Liver (tissue), 9 donors: ENCODE results near the gene KIF7. TPM values are rescaled to one million over a fixed set of nuclear protein-coding genes. Genes with fewer than 3 reads are reported as not detected.

ENCODE experiments used
- DNase-seq: peaks from one replicate; pipeline ENCODE4 v3.0.0-alpha.2; 2017; ENCODE audit warnings: low spot score
- H3K27ac ChIP-seq, 2 donors: one replicate each; pipeline ENCODE4 v1.7.0; 2013; ENCODE audit warnings: inconsistent platforms in 2 of 2, low read length in 2 of 2, control low read depth in 1 of 2, low read depth in 1 of 2, mild to moderate bottlenecking in 1 of 2
- H3K27me3 ChIP-seq, 4 donors: one replicate each; pipeline versions ENCODE4 v1.6.1 to v1.7.0; 2013; ENCODE audit warnings: low read length in 3 of 4, inconsistent platforms in 1 of 4, mild to moderate bottlenecking in 1 of 4, moderate library complexity in 1 of 4; ENCODE audit not compliant: control insufficient read depth in 4 of 4, insufficient read depth in 4 of 4
- H3K36me3 ChIP-seq, 4 donors: one replicate each; pipeline versions ENCODE4 v1.6.1 to v1.7.0; 2013; ENCODE audit warnings: low read length in 3 of 4, mild to moderate bottlenecking in 3 of 4, low read depth in 1 of 4, moderate library complexity in 1 of 4; ENCODE audit not compliant: control insufficient read depth in 4 of 4, insufficient read depth in 3 of 4
- H3K4me1 ChIP-seq, 4 donors: one replicate each; pipeline versions ENCODE4 v1.6.1 to v1.7.0; 2013; ENCODE audit warnings: low read length in 3 of 4, mild to moderate bottlenecking in 3 of 4, moderate library complexity in 1 of 4; ENCODE audit not compliant: control insufficient read depth in 4 of 4, insufficient read depth in 4 of 4
- H3K4me3 ChIP-seq, 3 donors: one replicate each; pipeline versions ENCODE4 v1.6.1 to v1.7.0; 2013; ENCODE audit warnings: low read length in 3 of 3, control low read depth in 1 of 3, low read depth in 1 of 3, mild to moderate bottlenecking in 1 of 3
- H3K9ac ChIP-seq, 2 donors: one replicate each; pipeline ENCODE4 v1.7.0; 2013; ENCODE audit warnings: low read length in 2 of 2, mild to moderate bottlenecking in 2 of 2, moderate library complexity in 2 of 2, control low read depth in 1 of 2, low read depth in 1 of 2
- H3K9me3 ChIP-seq, 4 donors: one replicate each; pipeline versions ENCODE4 v1.6.1 to v1.7.0; 2013; ENCODE audit warnings: low read length in 3 of 4; ENCODE audit not compliant: control insufficient read depth in 4 of 4
- EGR1 ChIP-seq, 2 donors: IDR thresholded peaks; 2 replicates each; pipeline ENCODE4 v1.6.1; 2016 to 2018; ENCODE audit warnings: antibody characterized with exemption in 2 of 2, low read depth in 2 of 2
- FOXA1 ChIP-seq: IDR thresholded peaks from 2 replicates; pipeline ENCODE4 v1.6.1; 2016; ENCODE audit warnings: antibody characterized with exemption
- FOXA2 ChIP-seq: IDR thresholded peaks from 2 replicates; pipeline ENCODE4 v1.6.1; 2016; ENCODE audit warnings: antibody characterized with exemption
- GABPA ChIP-seq, 2 donors: IDR thresholded peaks in 1 of 2; conservative IDR thresholded peaks in 1 of 2; 2 replicates each; pipeline ENCODE4 v1.6.1; 2016; ENCODE audit warnings: antibody characterized with exemption in 2 of 2, mild to moderate bottlenecking in 1 of 2, moderate library complexity in 1 of 2
- HNF4A ChIP-seq, 2 donors: conservative IDR thresholded peaks; 2 replicates each; pipeline ENCODE4 v1.6.1; 2016; ENCODE audit warnings: antibody characterized with exemption in 2 of 2, mild to moderate bottlenecking in 2 of 2
- HNF4G ChIP-seq: IDR thresholded peaks from 2 replicates; pipeline ENCODE4 v1.6.1; 2016; ENCODE audit warnings: antibody characterized with exemption
- JUND ChIP-seq, 2 donors: IDR thresholded peaks; 2 replicates each; pipeline ENCODE4 v1.6.1; 2016; ENCODE audit warnings: antibody characterized with exemption in 2 of 2
- NR2F2 ChIP-seq: IDR thresholded peaks from 2 replicates; pipeline ENCODE4 v1.6.1; 2016; ENCODE audit warnings: antibody characterized with exemption
- RAD21 ChIP-seq, 2 donors: IDR thresholded peaks; 2 replicates each; pipeline ENCODE4 v1.6.1; 2016; ENCODE audit warnings: antibody characterized with exemption in 2 of 2, mild to moderate bottlenecking in 2 of 2
- SP1 ChIP-seq: IDR thresholded peaks from 2 replicates; pipeline ENCODE4 v1.6.1; 2018; ENCODE audit warnings: antibody characterized with exemption, mild to moderate bottlenecking
- TAF1 ChIP-seq: conservative IDR thresholded peaks from 2 replicates; pipeline ENCODE4 v1.6.1; 2016; ENCODE audit warnings: antibody characterized with exemption, mild to moderate bottlenecking
- YY1 ChIP-seq: IDR thresholded peaks from 2 replicates; pipeline ENCODE4 v1.6.1; 2016; ENCODE audit warnings: antibody characterized with exemption, mild to moderate bottlenecking
- WGBS: extraction: QIAGEN DNeasy Blood & Tissue Kit; methylation state at CpG from one replicate; pipeline ENCODE4 v1.1.7; 2013; 5-methylcytosine and 5-hydroxymethylcytosine counted together
- polyA plus RNA-seq, 2 donors: library from polyadenylated mRNA; stranded (reverse) in 1 of 2; unstranded in 1 of 2; fragments of 200-250 nt in 1 of 2; fragments of >200 nt in 1 of 2; fragmentation: Nextera tagmentation in 1 of 2; extraction: Ambion mirVana in 1 of 2; gene quantifications; one replicate each; pipeline versions ENCODE4 v1.2.1 to v1.2.3, GENCODE V29; 2013 to 2015
- total RNA-seq, 2 donors: library from RNA; depleted of rRNA; stranded (reverse); fragments of >200 nt; gene quantifications; one replicate each; pipeline ENCODE4 v1.2.3, GENCODE V29; 2014
- TF ChIP-seq, protein P1 (sequence below): IDR thresholded peaks from 2 replicates; pipeline ENCODE4 v1.6.1; 2016; ENCODE audit warnings: antibody characterized with exemption
- TF ChIP-seq, protein P2 (sequence below): IDR thresholded peaks from 2 replicates; pipeline ENCODE4 v1.6.1; 2016; ENCODE audit warnings: antibody characterized with exemption
- TF ChIP-seq, protein P3 (sequence below): IDR thresholded peaks from 2 replicates; pipeline ENCODE4 v1.6.1; 2016; ENCODE audit warnings: antibody characterized with exemption, mild to moderate bottlenecking
- TF ChIP-seq, protein P4 (sequence below): fragments of 150-350 bp; IDR thresholded peaks from 2 replicates; pipeline ENCODE4 v1.5.1; 2017; ENCODE audit warnings: improper control_type of control experiment, low read depth, low read length; ENCODE audit not compliant: missing input control
- donor health status: healthy.
- donor health status: healthy.
- donor health status: healthy.
- donor health status: healthy.
- donor health status: healthy.

Gene KIF7
- total and polyA plus RNA-seq, 4 donors: 0.04 to 1.3 (median 0.72) TPM

DNA sequence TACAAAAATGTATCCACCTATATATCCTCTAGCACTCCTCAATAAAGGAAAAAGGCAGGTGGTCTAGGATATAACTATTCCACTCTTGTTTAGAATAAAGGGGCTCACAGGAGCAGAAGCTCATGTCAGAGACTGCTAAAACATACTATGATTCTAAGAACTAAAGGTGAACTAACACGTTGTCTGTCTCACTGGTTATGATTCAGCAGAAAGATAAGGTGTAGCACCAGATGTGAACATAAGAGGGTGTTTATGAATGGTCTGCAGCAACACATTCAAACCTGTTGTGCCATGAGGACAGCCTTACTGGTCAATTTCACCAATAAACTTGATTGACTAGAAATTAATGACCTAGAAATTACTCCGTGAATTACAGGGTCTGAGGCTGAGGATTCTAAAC, 30.7 kb upstream of the KIF7 start (continued):
- no peak for TF ChIP-seq GABPA (IDR thresholded peaks at IDR 0.05 in 1 of 2, conservative IDR thresholded peaks at IDR 0.05 in 1 of 2)
- no peak for TF ChIP-seq SP1
- TF ChIP-seq HNF4G: no peak
- no peak for TF ChIP-seq YY1
- TF ChIP-seq, protein P1, sequence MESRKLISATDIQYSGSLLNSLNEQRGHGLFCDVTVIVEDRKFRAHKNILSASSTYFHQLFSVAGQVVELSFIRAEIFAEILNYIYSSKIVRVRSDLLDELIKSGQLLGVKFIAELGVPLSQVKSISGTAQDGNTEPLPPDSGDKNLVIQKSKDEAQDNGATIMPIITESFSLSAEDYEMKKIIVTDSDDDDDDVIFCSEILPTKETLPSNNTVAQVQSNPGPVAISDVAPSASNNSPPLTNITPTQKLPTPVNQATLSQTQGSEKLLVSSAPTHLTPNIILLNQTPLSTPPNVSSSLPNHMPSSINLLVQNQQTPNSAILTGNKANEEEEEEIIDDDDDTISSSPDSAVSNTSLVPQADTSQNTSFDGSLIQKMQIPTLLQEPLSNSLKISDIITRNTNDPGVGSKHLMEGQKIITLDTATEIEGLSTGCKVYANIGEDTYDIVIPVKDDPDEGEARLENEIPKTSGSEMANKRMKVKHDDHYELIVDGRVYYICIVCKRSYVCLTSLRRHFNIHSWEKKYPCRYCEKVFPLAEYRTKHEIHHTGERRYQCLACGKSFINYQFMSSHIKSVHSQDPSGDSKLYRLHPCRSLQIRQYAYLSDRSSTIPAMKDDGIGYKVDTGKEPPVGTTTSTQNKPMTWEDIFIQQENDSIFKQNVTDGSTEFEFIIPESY: no peak

DNA sequence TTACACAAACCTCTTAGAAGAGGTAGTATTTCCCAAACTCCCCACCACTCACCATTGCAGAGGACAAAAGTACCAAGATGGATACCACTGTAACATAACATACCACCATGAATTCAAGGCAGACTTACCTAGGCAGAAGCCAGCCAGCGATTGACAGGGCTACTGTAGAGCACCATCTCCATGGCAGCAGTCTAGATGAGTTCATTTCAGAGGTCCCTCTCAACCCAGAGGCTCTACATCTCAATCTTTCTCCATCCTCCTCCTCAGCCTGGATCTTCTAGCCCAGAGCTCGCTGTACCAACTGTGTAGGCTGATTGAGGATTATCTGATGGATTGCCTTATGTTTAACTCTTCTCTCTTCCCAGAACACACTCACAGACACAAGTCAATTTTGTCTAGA, 25.9 kb upstream of the KIF7 start:
- WGBS: 67% methylated on average over 2 of the region's 2 CpGs
- Histone ChIP-seq H3K9ac (no peak overlapping the region), H3K36me3 (peaks cover 0 to 30% (median 7%) of the 10 kb centered on the region in 4 donors), H3K27me3 (no peaks in the 10 kb centered on the region), H3K4me1 (peaks cover 4 to 34% (median 28%) of the 10 kb centered on the region in 4 donors), H3K27ac (peak overlapping the region; percentile 80 to 93), H3K4me3 (no peak overlapping the region), H3K9me3 (no peaks in the 10 kb centered on the region)
- DNase-seq: no peak
- TF ChIP-seq HNF4A (conservative IDR thresholded peaks at IDR 0.05) (no peak), EGR1 (IDR thresholded peaks at IDR 0.05; ENCODE audit: low read depth in 2 of 2) (no peak), RAD21 (IDR thresholded peaks at IDR 0.05) (no peak), YY1 (no peak), JUND (IDR thresholded peaks at IDR 0.05) (no peak), TAF1 (no peak), FOXA1 (no peak), GABPA (IDR thresholded peaks at IDR 0.05 in 1 of 2, conservative IDR thresholded peaks at IDR 0.05 in 1 of 2) (no peak), FOXA2 (no peak), NR2F2 (no peak), HNF4G (no peak), SP1 (no peak)
- TF ChIP-seq, protein P1: no peak
- TF ChIP-seq, protein P2, sequence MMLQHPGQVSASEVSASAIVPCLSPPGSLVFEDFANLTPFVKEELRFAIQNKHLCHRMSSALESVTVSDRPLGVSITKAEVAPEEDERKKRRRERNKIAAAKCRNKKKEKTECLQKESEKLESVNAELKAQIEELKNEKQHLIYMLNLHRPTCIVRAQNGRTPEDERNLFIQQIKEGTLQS: no peak
- TF ChIP-seq, protein P3, sequence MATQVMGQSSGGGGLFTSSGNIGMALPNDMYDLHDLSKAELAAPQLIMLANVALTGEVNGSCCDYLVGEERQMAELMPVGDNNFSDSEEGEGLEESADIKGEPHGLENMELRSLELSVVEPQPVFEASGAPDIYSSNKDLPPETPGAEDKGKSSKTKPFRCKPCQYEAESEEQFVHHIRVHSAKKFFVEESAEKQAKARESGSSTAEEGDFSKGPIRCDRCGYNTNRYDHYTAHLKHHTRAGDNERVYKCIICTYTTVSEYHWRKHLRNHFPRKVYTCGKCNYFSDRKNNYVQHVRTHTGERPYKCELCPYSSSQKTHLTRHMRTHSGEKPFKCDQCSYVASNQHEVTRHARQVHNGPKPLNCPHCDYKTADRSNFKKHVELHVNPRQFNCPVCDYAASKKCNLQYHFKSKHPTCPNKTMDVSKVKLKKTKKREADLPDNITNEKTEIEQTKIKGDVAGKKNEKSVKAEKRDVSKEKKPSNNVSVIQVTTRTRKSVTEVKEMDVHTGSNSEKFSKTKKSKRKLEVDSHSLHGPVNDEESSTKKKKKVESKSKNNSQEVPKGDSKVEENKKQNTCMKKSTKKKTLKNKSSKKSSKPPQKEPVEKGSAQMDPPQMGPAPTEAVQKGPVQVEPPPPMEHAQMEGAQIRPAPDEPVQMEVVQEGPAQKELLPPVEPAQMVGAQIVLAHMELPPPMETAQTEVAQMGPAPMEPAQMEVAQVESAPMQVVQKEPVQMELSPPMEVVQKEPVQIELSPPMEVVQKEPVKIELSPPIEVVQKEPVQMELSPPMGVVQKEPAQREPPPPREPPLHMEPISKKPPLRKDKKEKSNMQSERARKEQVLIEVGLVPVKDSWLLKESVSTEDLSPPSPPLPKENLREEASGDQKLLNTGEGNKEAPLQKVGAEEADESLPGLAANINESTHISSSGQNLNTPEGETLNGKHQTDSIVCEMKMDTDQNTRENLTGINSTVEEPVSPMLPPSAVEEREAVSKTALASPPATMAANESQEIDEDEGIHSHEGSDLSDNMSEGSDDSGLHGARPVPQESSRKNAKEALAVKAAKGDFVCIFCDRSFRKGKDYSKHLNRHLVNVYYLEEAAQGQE: no peak
- TF ChIP-seq, protein P4, sequence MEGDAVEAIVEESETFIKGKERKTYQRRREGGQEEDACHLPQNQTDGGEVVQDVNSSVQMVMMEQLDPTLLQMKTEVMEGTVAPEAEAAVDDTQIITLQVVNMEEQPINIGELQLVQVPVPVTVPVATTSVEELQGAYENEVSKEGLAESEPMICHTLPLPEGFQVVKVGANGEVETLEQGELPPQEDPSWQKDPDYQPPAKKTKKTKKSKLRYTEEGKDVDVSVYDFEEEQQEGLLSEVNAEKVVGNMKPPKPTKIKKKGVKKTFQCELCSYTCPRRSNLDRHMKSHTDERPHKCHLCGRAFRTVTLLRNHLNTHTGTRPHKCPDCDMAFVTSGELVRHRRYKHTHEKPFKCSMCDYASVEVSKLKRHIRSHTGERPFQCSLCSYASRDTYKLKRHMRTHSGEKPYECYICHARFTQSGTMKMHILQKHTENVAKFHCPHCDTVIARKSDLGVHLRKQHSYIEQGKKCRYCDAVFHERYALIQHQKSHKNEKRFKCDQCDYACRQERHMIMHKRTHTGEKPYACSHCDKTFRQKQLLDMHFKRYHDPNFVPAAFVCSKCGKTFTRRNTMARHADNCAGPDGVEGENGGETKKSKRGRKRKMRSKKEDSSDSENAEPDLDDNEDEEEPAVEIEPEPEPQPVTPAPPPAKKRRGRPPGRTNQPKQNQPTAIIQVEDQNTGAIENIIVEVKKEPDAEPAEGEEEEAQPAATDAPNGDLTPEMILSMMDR: no peak
